Measurements from ENCODE around the gene ZNF544. TPM values are rescaled to one million over a fixed set of nuclear protein-coding genes. Genes with fewer than 3 reads are reported as not detected.
A peak's percentile ranks its signal among the peaks of the same experiment; 100 is the strongest.

ZNF544 gene
- total RNA-seq, 1 donor from 2014 or later: 16.2 TPM

- Mint-ChIP-seq H3K27ac (ENCODE audit: unreplicated experiment) (no peak overlapping the region), H3K27me3 (ENCODE audit: low read depth) (no peaks in the 10 kb centered on the region)
- TF ChIP-seq CTCF (IDR thresholded peaks at IDR 0.05): no peak
Measured at GRCh38 chr19:58291943-58292342, 63.2 kb downstream of the ZNF544 start.

GRCh38 chr19:58294743-58295374 is 66.1 kb downstream of the ZNF544 start:
- H3K4me1 Mint-ChIP-seq (ENCODE audit: low read depth): peaks cover 4% of the 10 kb centered on the region
- no peak for DNase-seq (ENCODE audit: low spot score)
- H3K4me3 Mint-ChIP-seq (ENCODE audit: unreplicated experiment): no peak overlapping the region
- TF ChIP-seq CTCF (IDR thresholded peaks at IDR 0.05): no peak
- no peak overlapping the region for H3K27ac Mint-ChIP-seq (ENCODE audit: unreplicated experiment)
- peaks cover 33% of the 10 kb centered on the region for H3K9me3 Mint-ChIP-seq (ENCODE audit: low read depth)
- no peaks in the 10 kb centered on the region for H3K27me3 Mint-ChIP-seq (ENCODE audit: low read depth)
- H3K36me3 Mint-ChIP-seq (ENCODE audit: low read depth): peaks cover 58% of the 10 kb centered on the region

More at GRCh38 chr19:58291943-58292342, 63.2 kb downstream of the ZNF544 start:
- H3K9me3 Mint-ChIP-seq (ENCODE audit: low read depth): peaks cover 33% of the 10 kb centered on the region
- H3K4me3 Mint-ChIP-seq (ENCODE audit: unreplicated experiment): no peak overlapping the region
- DNase-seq (ENCODE audit: low spot score): no peak
- H3K4me1 Mint-ChIP-seq (ENCODE audit: low read depth): no peaks in the 10 kb centered on the region
- peaks cover 65% of the 10 kb centered on the region for H3K36me3 Mint-ChIP-seq (ENCODE audit: low read depth)

GRCh38 chr19:58296104-58296503 is 67.4 kb downstream of the ZNF544 start:
- Mint-ChIP-seq H3K27ac (ENCODE audit: unreplicated experiment) (no peak overlapping the region), H3K4me3 (ENCODE audit: unreplicated experiment) (no peak overlapping the region), H3K4me1 (ENCODE audit: low read depth) (peaks cover 4% of the 10 kb centered on the region), H3K9me3 (ENCODE audit: low read depth) (peaks cover 33% of the 10 kb centered on the region), H3K27me3 (ENCODE audit: low read depth) (no peaks in the 10 kb centered on the region), H3K36me3 (ENCODE audit: low read depth) (peaks cover 62% of the 10 kb centered on the region)
- no peak for DNase-seq (ENCODE audit: low spot score)
- TF ChIP-seq CTCF (IDR thresholded peaks at IDR 0.05): no peak

- Mint-ChIP-seq H3K27me3 (ENCODE audit: low read depth) (no peaks in the 10 kb centered on the region), H3K9me3 (ENCODE audit: low read depth) (no peaks in the 10 kb centered on the region), H3K4me1 (ENCODE audit: low read depth) (peaks cover 17% of the 10 kb centered on the region), H3K36me3 (ENCODE audit: low read depth) (peaks cover 28% of the 10 kb centered on the region), H3K27ac (ENCODE audit: unreplicated experiment) (no peak overlapping the region), H3K4me3 (ENCODE audit: unreplicated experiment) (no peak overlapping the region)
- no peak for DNase-seq (ENCODE audit: low spot score)
- no peak for TF ChIP-seq CTCF (IDR thresholded peaks at IDR 0.05)
Measured at GRCh38 chr19:58300620-58301019, 71.9 kb downstream of the ZNF544 start.

- TF ChIP-seq CTCF (IDR thresholded peaks at IDR 0.05): no peak
- DNase-seq (ENCODE audit: low spot score): no peak
- no peaks in the 10 kb centered on the region for H3K27me3 Mint-ChIP-seq (ENCODE audit: low read depth)
- H3K9me3 Mint-ChIP-seq (ENCODE audit: low read depth): no peaks in the 10 kb centered on the region
- H3K27ac Mint-ChIP-seq (ENCODE audit: unreplicated experiment): peak overlapping the region; percentile 99
- peaks cover 30% of the 10 kb centered on the region for H3K4me1 Mint-ChIP-seq (ENCODE audit: low read depth)
- peaks cover 26% of the 10 kb centered on the region for H3K36me3 Mint-ChIP-seq (ENCODE audit: low read depth)
- peak overlapping the region; percentile 94 for H3K4me3 Mint-ChIP-seq (ENCODE audit: unreplicated experiment)
Measured at GRCh38 chr19:58304255-58304654, 75.5 kb downstream of the ZNF544 start.
